K562 (cell line): ENCODE data around the gene PACS1. TPM values are rescaled to one million over a fixed set of nuclear protein-coding genes. Genes with fewer than 3 reads are reported as not detected.

ENCODE experiments used
- ARNT ChIP-seq, 2 experiments: fragments of 450-650 bp; IDR thresholded peaks; 2 replicates each; pipeline ENCODE4 v1.6.1; 2016; ENCODE audit warnings: mild to moderate bottlenecking in 1 of 2
- C11orf30 ChIP-seq: fragments of 450-650 bp; IDR thresholded peaks from 2 replicates; pipeline ENCODE4 v1.6.1; 2016; ENCODE audit warnings: low read depth, mild to moderate bottlenecking
- ELF1 ChIP-seq: fragments of 200-800 bp; sonication (Bioruptor generic); IDR thresholded peaks from 2 replicates; pipeline ENCODE4 v1.6.1; 2016; ENCODE audit warnings: missing genetic modification characterization, missing compliant biosample characterization
- HMG20A ChIP-seq: fragments of 450-650 bp; formaldehyde crosslinking; conservative IDR thresholded peaks from 2 replicates; pipeline ENCODE4 v1.4.0; 2020; ENCODE audit warnings: mild to moderate bottlenecking, mixed read lengths
- MNT ChIP-seq, 2 experiments: fragments of 450-650 bp; conservative IDR thresholded peaks; 2 replicates each; pipeline ENCODE4 v1.6.1; 2017; ENCODE audit warnings: mild to moderate bottlenecking in 2 of 2, moderate library complexity in 2 of 2
- NFATC3 ChIP-seq: fragments of 450-650 bp; IDR thresholded peaks from 2 replicates; pipeline ENCODE4 v1.6.1; 2017; ENCODE audit warnings: mild to moderate bottlenecking
- PTTG1 ChIP-seq: fragments of 450-650 bp; IDR thresholded peaks from 2 replicates; pipeline ENCODE4 v1.6.1; 2016; ENCODE audit warnings: low read depth, mild to moderate bottlenecking, missing genetic modification characterization, missing compliant biosample characterization
- RBM14 ChIP-seq: fragments of 200-400 bp; formaldehyde crosslinking; IDR thresholded peaks from 2 replicates; pipeline ENCODE4 v1.6.1; 2018; ENCODE audit warnings: low read depth, mild to moderate bottlenecking, low read length, moderate library complexity, borderline replicate concordance; ENCODE audit not compliant: insufficient read depth
- RBM22 ChIP-seq: fragments of 200-400 bp; formaldehyde crosslinking; IDR thresholded peaks from 2 replicates; pipeline ENCODE4 v1.6.1; 2018; ENCODE audit warnings: low read length, low read depth; ENCODE audit not compliant: poor library complexity, severe bottlenecking
- SIN3A ChIP-seq, 2 experiments: fragments of 150-350 bp in 1 of 2; IDR thresholded peaks; 2 replicates each; pipeline ENCODE4 v1.6.1; 2011 to 2016; ENCODE audit warnings: borderline replicate concordance in 2 of 2, low read depth in 2 of 2, low read length in 2 of 2, mild to moderate bottlenecking in 2 of 2, moderate library complexity in 2 of 2; ENCODE audit not compliant: control insufficient read depth in 1 of 2
- TCF7 ChIP-seq: sonication (generic); IDR thresholded peaks from 2 replicates; pipeline ENCODE4 v1.6.1; 2016; ENCODE audit warnings: antibody characterized with exemption, borderline replicate concordance
- TEAD1 ChIP-seq, 2 experiments: fragments of 450-650 bp in 1 of 2; sonication (generic) in 1 of 2; formaldehyde crosslinking; IDR thresholded peaks; 2 replicates each; pipeline versions ENCODE4 v1.4.0 to v1.8.0; 2020 to 2022; ENCODE audit warnings: mild to moderate bottlenecking in 2 of 2, missing genetic modification reagents in 1 of 2
- ZNF445 ChIP-seq: fragments of 250-450 bp; sonication (Bioruptor Pico); IDR thresholded peaks from 2 replicates; pipeline ENCODE4 v1.4.0; 2020; ENCODE audit warnings: low read depth, mild to moderate bottlenecking, moderate library complexity
- ZNF778 ChIP-seq: fragments of 450-650 bp; formaldehyde crosslinking; IDR thresholded peaks from 2 replicates; pipeline ENCODE4 v1.4.0; 2020; ENCODE audit warnings: mild to moderate bottlenecking, moderate library complexity
- ZNF830 ChIP-seq: fragments of 250-450 bp; sonication (Bioruptor Pico); IDR thresholded peaks from 2 replicates; pipeline ENCODE4 v1.5.0; 2021; ENCODE audit warnings: mild to moderate bottlenecking
- polyA plus RNA-seq, 8 experiments: library from polyadenylated mRNA; depleted of rRNA in 4 of 8; stranded (reverse) in 5 of 8; unstranded in 3 of 8; fragments of >200 nt; fragmentation: Nextera tagmentation in 2 of 8; fragmentation: Illumina TruSeq in 1 of 8; extraction: Ambion mirVana in 2 of 8; extraction: Trizol in 1 of 8; gene quantifications; 2 replicates each; pipeline versions ENCODE4 v1.2.1 to v1.2.3, GENCODE V29; 2011 to 2014; ENCODE audit warnings: inconsistent platforms in 1 of 8, missing spikeins in 1 of 8
- total RNA-seq, 7 experiments: library from RNA; depleted of rRNA in 6 of 7; stranded (reverse); fragments of >200 nt in 6 of 7; fragmentation: Illumina TruSeq in 2 of 7; extraction: Trizol in 2 of 7; gene quantifications; 2 replicates each; pipeline versions ENCODE4 v1.2.1 to v1.2.3, GENCODE V29; 2011 to 2021; ENCODE audit warnings: low replicate concordance in 1 of 7
- TF ChIP-seq, protein P1 (sequence below), 2 experiments: fragments of 450-650 bp; formaldehyde crosslinking in 1 of 2; IDR thresholded peaks; 2 replicates each; pipeline versions ENCODE4 v1.4.0 to v1.6.1; 2014 to 2020; ENCODE audit warnings: mild to moderate bottlenecking in 2 of 2, borderline replicate concordance in 1 of 2, low read depth in 1 of 2

The PACS1 gene
- total and polyA plus RNA-seq, 9 of the 15 experiments (the other 6 are each of a cell fraction or from before 2014, with no cell fraction given): 0.34 to 28.1 (median 8.5) TPM

DNA sequence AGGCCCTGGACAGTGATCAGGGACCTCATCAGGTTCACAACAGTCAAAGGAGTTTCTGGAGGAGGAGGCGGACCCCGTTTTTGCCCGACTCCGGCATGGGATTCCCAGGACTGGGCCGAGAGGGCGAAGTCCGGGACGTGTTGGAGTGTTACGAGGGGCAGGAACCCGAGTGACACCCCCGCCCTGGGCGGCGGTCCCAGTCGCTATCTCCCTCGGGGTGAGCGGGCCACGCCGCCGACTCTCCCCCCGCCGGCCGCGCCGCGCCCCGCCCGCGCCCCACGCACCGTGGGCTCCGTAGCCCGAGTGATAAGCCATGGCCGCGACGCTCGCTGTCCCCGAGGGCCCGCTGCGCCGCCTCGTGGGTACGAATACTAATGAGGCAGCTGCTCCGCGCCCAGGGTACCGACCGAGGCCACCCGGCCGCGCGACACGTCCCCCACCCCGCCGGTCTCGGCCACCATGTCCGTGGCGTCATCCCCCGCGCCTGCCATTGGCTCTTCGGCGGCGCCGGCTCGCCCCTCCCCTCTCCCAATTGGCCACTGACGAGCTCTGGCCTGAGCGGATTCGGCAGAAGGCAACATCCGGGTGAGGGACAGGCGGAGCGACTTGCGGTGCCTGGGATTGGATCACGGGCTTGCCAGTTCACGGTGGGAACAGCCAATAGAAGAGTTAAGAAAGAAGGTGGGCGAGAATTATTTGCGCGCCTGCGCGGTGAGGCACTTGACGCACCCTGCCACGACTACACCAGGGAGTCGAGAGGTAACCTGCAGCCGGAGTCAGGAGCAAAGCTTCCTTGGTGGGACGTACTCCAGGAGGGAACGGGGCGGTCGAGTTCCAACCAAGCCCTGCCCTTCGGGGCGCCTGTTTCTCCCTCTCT is 218.8 kb downstream of the PACS1 start, which contains the start of gene YIF1A (continued):
- no peak for TF ChIP-seq NFATC3
- TF ChIP-seq, protein P1, sequence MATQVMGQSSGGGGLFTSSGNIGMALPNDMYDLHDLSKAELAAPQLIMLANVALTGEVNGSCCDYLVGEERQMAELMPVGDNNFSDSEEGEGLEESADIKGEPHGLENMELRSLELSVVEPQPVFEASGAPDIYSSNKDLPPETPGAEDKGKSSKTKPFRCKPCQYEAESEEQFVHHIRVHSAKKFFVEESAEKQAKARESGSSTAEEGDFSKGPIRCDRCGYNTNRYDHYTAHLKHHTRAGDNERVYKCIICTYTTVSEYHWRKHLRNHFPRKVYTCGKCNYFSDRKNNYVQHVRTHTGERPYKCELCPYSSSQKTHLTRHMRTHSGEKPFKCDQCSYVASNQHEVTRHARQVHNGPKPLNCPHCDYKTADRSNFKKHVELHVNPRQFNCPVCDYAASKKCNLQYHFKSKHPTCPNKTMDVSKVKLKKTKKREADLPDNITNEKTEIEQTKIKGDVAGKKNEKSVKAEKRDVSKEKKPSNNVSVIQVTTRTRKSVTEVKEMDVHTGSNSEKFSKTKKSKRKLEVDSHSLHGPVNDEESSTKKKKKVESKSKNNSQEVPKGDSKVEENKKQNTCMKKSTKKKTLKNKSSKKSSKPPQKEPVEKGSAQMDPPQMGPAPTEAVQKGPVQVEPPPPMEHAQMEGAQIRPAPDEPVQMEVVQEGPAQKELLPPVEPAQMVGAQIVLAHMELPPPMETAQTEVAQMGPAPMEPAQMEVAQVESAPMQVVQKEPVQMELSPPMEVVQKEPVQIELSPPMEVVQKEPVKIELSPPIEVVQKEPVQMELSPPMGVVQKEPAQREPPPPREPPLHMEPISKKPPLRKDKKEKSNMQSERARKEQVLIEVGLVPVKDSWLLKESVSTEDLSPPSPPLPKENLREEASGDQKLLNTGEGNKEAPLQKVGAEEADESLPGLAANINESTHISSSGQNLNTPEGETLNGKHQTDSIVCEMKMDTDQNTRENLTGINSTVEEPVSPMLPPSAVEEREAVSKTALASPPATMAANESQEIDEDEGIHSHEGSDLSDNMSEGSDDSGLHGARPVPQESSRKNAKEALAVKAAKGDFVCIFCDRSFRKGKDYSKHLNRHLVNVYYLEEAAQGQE (IDR thresholded peaks at IDR 0.05; ENCODE audit: borderline replicate concordance): no peak
- TF ChIP-seq, protein P1 (CRISPR knock-in tag; IDR thresholded peaks at IDR 0.05; ENCODE audit: low read depth): no peak
- no peak for TF ChIP-seq HMG20A (CRISPR knock-in tag)
- TF ChIP-seq MNT (conservative IDR thresholded peaks at IDR 0.05): peak; percentile 57 to 87; a peak in 2 of 4 replicates
- TF ChIP-seq RBM22: no peak
- TF ChIP-seq TEAD1 (CRISPR knock-in tag; IDR thresholded peaks at IDR 0.05): no peak
- TF ChIP-seq ELF1 (tag): peak; percentile 81
- TF ChIP-seq RBM14: no peak
- TF ChIP-seq SIN3A (IDR thresholded peaks at IDR 0.05; ENCODE audit: borderline replicate concordance in 2 of 2, control insufficient read depth in 1 of 2, low read depth in 2 of 2, low read length in 2 of 2): peak in 1 of 2 experiments; percentile 38; a peak in 2 of 4 replicates
- TF ChIP-seq ZNF830 (CRISPR knock-in tag): no peak
- no peak for TF ChIP-seq ARNT (IDR thresholded peaks at IDR 0.05)
- peak; percentile 39 for TF ChIP-seq C11orf30
- no peak for TF ChIP-seq ZNF778 (CRISPR knock-in tag)
- no peak for TF ChIP-seq PTTG1 (tag)
- no peak for TF ChIP-seq ZNF445
- TF ChIP-seq TCF7: no peak
